ENCODE data around the gene NUDC.

NUDC gene

GRCh38 chr1:26972390-26972789 lies 50.8 kb downstream of the NUDC start:
- POLR2A ChIA-PET: no interaction called here
- TF ChIP-seq CTCF (IDR thresholded peaks at IDR 0.05; ENCODE audit: control extremely low read depth, extremely low read depth, low read depth, missing control alignments): no peak
- DNase-seq (ENCODE audit: extremely low spot score): no peak
- CTCF ChIA-PET: interaction anchor here (1.5 kb wide), 1 partner anchor 25 kb away, joined by 3 read pairs; no protein-coding TSS in a partner anchor

- POLR2A ChIA-PET: interaction anchor here (0.7 kb wide), 1 partner anchor 1987 kb away, joined by 5 read pairs; no protein-coding TSS in a partner anchor
- CTCF ChIA-PET: interaction anchor here (1.5 kb wide), 1 partner anchor 24 kb away, joined by 3 read pairs; no protein-coding TSS in a partner anchor
- DNase-seq (ENCODE audit: extremely low spot score): no peak
- no peak for TF ChIP-seq CTCF (IDR thresholded peaks at IDR 0.05; ENCODE audit: control extremely low read depth, extremely low read depth, low read depth, missing control alignments)
Measured at GRCh38 chr1:26972821-26973220, 51.3 kb downstream of the NUDC start.

- DNase-seq (ENCODE audit: extremely low spot score): no peak
- CTCF ChIA-PET: interaction anchor here (0.9 to 1.1 kb wide), 2 partner anchors 9 to 21 kb away, joined by 3 read pairs; no protein-coding TSS in a partner anchor
- TF ChIP-seq CTCF (IDR thresholded peaks at IDR 0.05; ENCODE audit: control extremely low read depth, extremely low read depth, low read depth, missing control alignments): no peak
- POLR2A ChIA-PET: no interaction called here
Measured at GRCh38 chr1:26976621-26977510, 55.3 kb downstream of the NUDC start.

- no peak for DNase-seq (ENCODE audit: extremely low spot score)
- POLR2A ChIA-PET: no interaction called here
- CTCF ChIA-PET: no interaction called here
- no peak for TF ChIP-seq CTCF (IDR thresholded peaks at IDR 0.05; ENCODE audit: control extremely low read depth, extremely low read depth, low read depth, missing control alignments)
Measured at GRCh38 chr1:26978901-26979300, 57.4 kb downstream of the NUDC start.

- no peak for DNase-seq (ENCODE audit: extremely low spot score)
- no peak for TF ChIP-seq CTCF (IDR thresholded peaks at IDR 0.05; ENCODE audit: control extremely low read depth, extremely low read depth, low read depth, missing control alignments)
- ChIA-PET CTCF (interaction anchor here (0.7 to 1.8 kb wide), 4 partner anchors 14 to 63 kb away, joined by 3 to 6 read pairs (median 4); no protein-coding TSS in a partner anchor), POLR2A (no interaction called here)
Measured at GRCh38 chr1:26981146-26981846, 59.8 kb downstream of the NUDC start.

- ChIA-PET POLR2A (no interaction called here), CTCF (interaction anchor here (3.5 kb wide), 1 partner anchor 14 kb away, joined by 22 read pairs; no protein-coding TSS in a partner anchor)
- no peak for DNase-seq (ENCODE audit: extremely low spot score)
Measured at GRCh38 chr1:26983863-26984262, 62.3 kb downstream of the NUDC start.

More at GRCh38 chr1:26983863-26984262, 62.3 kb downstream of the NUDC start:
- TF ChIP-seq CTCF (IDR thresholded peaks at IDR 0.05; ENCODE audit: control extremely low read depth, extremely low read depth, low read depth, missing control alignments): no peak

Data from GM10248 (cell line).